HG03469 (cell line): ENCODE results near the gene EFHD1.
"Not testable (repeated sequence)": the region's sequence is repeated elsewhere in the genome, so short reads cannot be mapped to it uniquely, and the experiment has no call there.

Experiments
- ATAC-seq: cut with Tn5 transposase; IDR thresholded peaks from one replicate; pipeline ENCODE4 v1.9.1; 2021; ENCODE audit warnings: mild to moderate bottlenecking, moderate library complexity, moderate number of reproducible peaks; ENCODE audit not compliant: unreplicated experiment

The EFHD1 gene

GRCh38 chr2:232615339-232615738 lies 18.1 kb upstream of the EFHD1 start:
- no peak for ATAC-seq

- no peak for ATAC-seq
These were observed 12.2 kb upstream of the EFHD1 start for GRCh38 chr2:232621186-232621585.

GRCh38 chr2:232622563-232622962 lies 10.8 kb upstream of the EFHD1 start:
- ATAC-seq: no peak

- no peak for ATAC-seq
These were observed 9.3 kb upstream of the EFHD1 start for GRCh38 chr2:232623768-232624765.

- ATAC-seq: no peak
These were observed 6.8 kb upstream of the EFHD1 start for GRCh38 chr2:232626584-232626983.

- no peak for ATAC-seq
These were observed 4.8 kb upstream of the EFHD1 start for GRCh38 chr2:232628466-232629128.

GRCh38 chr2:232629129-232629475 lies 4.3 kb upstream of the EFHD1 start:
- ATAC-seq: no peak

- no peak for ATAC-seq
These were observed 1.0 kb upstream of the EFHD1 start for GRCh38 chr2:232632229-232632903.

GRCh38 chr2:232632904-232633412 lies 446 bp upstream of the EFHD1 start:
- ATAC-seq: no peak

GRCh38 chr2:232634206-232635150 lies 1.1 kb downstream of the EFHD1 start:
- ATAC-seq: no peak

GRCh38 chr2:232635376-232635775 lies 2.0 kb downstream of the EFHD1 start:
- not testable (repeated sequence) for ATAC-seq

GRCh38 chr2:232635820-232636219 lies 2.4 kb downstream of the EFHD1 start:
- no peak for ATAC-seq

GRCh38 chr2:232636788-232637420 lies 3.5 kb downstream of the EFHD1 start:
- ATAC-seq: no peak

GRCh38 chr2:232637866-232638583 lies 4.6 kb downstream of the EFHD1 start:
- no peak for ATAC-seq

GRCh38 chr2:232641153-232641848 lies 7.9 kb downstream of the EFHD1 start:
- ATAC-seq: no peak

GRCh38 chr2:232643147-232643425 lies 9.7 kb downstream of the EFHD1 start:
- ATAC-seq: no peak

GRCh38 chr2:232643813-232644347 lies 10.5 kb downstream of the EFHD1 start:
- no peak for ATAC-seq

GRCh38 chr2:232645061-232645460 lies 11.7 kb downstream of the EFHD1 start:
- no peak for ATAC-seq
